ENCODE measurements around the gene WDR82. TPM values are rescaled to one million over a fixed set of nuclear protein-coding genes. Genes with fewer than 3 reads are reported as not detected.

The WDR82 gene
- total RNA-seq, 1 experiment from 2014 or later = 44.5 TPM

GRCh38 chr3:52308308-52308707 is 29.9 kb upstream of the WDR82 start:
- intact Hi-C loops (cut with micrococcal nuclease; ENCODE audit: unreplicated experiment) = no loop called here
- no peaks in the 10 kb centered on the region for H3F3A ChIP-seq (ENCODE audit: insufficient read depth, low read depth)
- ChIA-PET CTCF (no interaction called here), POLR2A (ENCODE audit: unreplicated experiment) (no interaction called here)
- no peaks in the 10 kb centered on the region for H3K27me3 ChIP-seq (ENCODE audit: insufficient read depth, low read depth)
- no peak overlapping the region for H3K4me2 ChIP-seq
- H3K79me2 ChIP-seq (ENCODE audit: low read depth) = no peaks in the 10 kb centered on the region
- H3K9me3 ChIP-seq (ENCODE audit: insufficient read depth, low read depth) = no peaks in the 10 kb centered on the region
- BruUV-seq (replicated peaks) = no TSS peak
- H4K20me1 ChIP-seq (ENCODE audit: insufficient read depth) = no peaks in the 10 kb centered on the region
- no peaks in the 10 kb centered on the region for H3K36me3 ChIP-seq (ENCODE audit: low read depth)
- H2AFZ ChIP-seq = no peak overlapping the region
- no peak overlapping the region for H3K4me3 ChIP-seq
- H3K4me1 ChIP-seq (replicated peaks; ENCODE audit: insufficient read depth) = peaks cover 5% of the 10 kb centered on the region
- H3K27ac ChIP-seq = no peak overlapping the region
- DNase-seq = no peak
- H3K9me2 ChIP-seq (ENCODE audit: insufficient read depth) = no peaks in the 10 kb centered on the region
- TF ChIP-seq EZH2 (IDR thresholded peaks at IDR 0.05; ENCODE audit: low read depth) = no peak
- TF ChIP-seq CTCF (conservative IDR thresholded peaks at IDR 0.05) = no peak

- CTCF ChIA-PET = no interaction called here
- no peak overlapping the region for H3K4me2 ChIP-seq
- no peaks in the 10 kb centered on the region for H3K4me1 ChIP-seq (replicated peaks; ENCODE audit: insufficient read depth)
- TF ChIP-seq CTCF (conservative IDR thresholded peaks at IDR 0.05) (no peak), EZH2 (IDR thresholded peaks at IDR 0.05; ENCODE audit: low read depth) (no peak)
- no TSS peak for BruUV-seq (replicated peaks)
- POLR2A ChIA-PET (ENCODE audit: unreplicated experiment) = no interaction called here
- H3K9me3 ChIP-seq (ENCODE audit: insufficient read depth, low read depth) = no peaks in the 10 kb centered on the region
- no peak for DNase-seq
- H3K4me3 ChIP-seq = no peak overlapping the region
- H3F3A ChIP-seq (ENCODE audit: insufficient read depth, low read depth) = no peaks in the 10 kb centered on the region
- H3K36me3 ChIP-seq (ENCODE audit: low read depth) = no peaks in the 10 kb centered on the region
- no peaks in the 10 kb centered on the region for H3K9me2 ChIP-seq (ENCODE audit: insufficient read depth)
- no peaks in the 10 kb centered on the region for H4K20me1 ChIP-seq (ENCODE audit: insufficient read depth)
- H3K27ac ChIP-seq = no peak overlapping the region
- intact Hi-C loops (cut with micrococcal nuclease; ENCODE audit: unreplicated experiment) = no loop called here
- no peak overlapping the region for H2AFZ ChIP-seq
- H3K27me3 ChIP-seq (ENCODE audit: insufficient read depth, low read depth) = no peaks in the 10 kb centered on the region
- H3K79me2 ChIP-seq (ENCODE audit: low read depth) = no peaks in the 10 kb centered on the region
Observed at GRCh38 chr3:52306978-52307377, 28.5 kb upstream of the WDR82 start.

- Histone ChIP-seq H3K36me3 (ENCODE audit: low read depth) (no peaks in the 10 kb centered on the region), H3K9me2 (ENCODE audit: insufficient read depth) (no peaks in the 10 kb centered on the region), H2AFZ (no peak overlapping the region), H3K4me1 (replicated peaks; ENCODE audit: insufficient read depth) (no peaks in the 10 kb centered on the region), H3K4me3 (no peak overlapping the region), H3K4me2 (no peak overlapping the region), H3F3A (ENCODE audit: insufficient read depth, low read depth) (no peaks in the 10 kb centered on the region), H3K27me3 (ENCODE audit: insufficient read depth, low read depth) (no peaks in the 10 kb centered on the region), H4K20me1 (ENCODE audit: insufficient read depth) (no peaks in the 10 kb centered on the region), H3K9me3 (ENCODE audit: insufficient read depth, low read depth) (no peaks in the 10 kb centered on the region), H3K27ac (no peak overlapping the region), H3K79me2 (ENCODE audit: low read depth) (no peaks in the 10 kb centered on the region)
- intact Hi-C loops (cut with micrococcal nuclease; ENCODE audit: unreplicated experiment) = no loop called here
- no peak for DNase-seq
- BruUV-seq (replicated peaks) = no TSS peak
- TF ChIP-seq EZH2 (IDR thresholded peaks at IDR 0.05; ENCODE audit: low read depth) = no peak
- TF ChIP-seq CTCF (conservative IDR thresholded peaks at IDR 0.05) = no peak
- ChIA-PET CTCF (no interaction called here), POLR2A (ENCODE audit: unreplicated experiment) (no interaction called here)
Observed at GRCh38 chr3:52305926-52306325, 27.5 kb upstream of the WDR82 start.
